GM19240 (cell line): ENCODE measurements around the gene H6PD.

ENCODE experiments used
- DNase-seq: peaks from one replicate; pipeline ENCODE4 v3.0.0; 2011; ENCODE audit warnings: low spot score; ENCODE audit not compliant: insufficient read length

H6PD gene

DNA sequence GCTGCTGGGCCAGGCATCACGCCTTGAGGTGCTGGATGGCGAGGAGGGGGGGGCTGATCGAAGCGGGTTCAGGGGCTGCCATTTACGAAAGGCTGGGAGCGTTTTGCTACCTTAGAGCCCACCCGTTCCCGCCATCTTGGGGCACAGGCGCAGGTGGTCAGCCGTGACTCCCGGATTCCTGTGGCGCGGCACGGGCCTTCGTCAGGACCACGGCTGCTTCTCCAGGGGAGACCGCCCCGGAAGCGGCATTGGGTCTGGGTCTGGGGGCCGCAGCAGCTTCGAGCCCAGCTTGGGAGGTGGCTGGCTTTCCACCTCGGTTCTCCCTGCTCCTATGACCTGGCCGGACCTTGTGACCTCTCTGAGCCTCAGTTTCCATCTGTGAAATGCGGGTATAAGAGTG is 81.9 kb downstream of the H6PD start:
- no peak for DNase-seq

DNA sequence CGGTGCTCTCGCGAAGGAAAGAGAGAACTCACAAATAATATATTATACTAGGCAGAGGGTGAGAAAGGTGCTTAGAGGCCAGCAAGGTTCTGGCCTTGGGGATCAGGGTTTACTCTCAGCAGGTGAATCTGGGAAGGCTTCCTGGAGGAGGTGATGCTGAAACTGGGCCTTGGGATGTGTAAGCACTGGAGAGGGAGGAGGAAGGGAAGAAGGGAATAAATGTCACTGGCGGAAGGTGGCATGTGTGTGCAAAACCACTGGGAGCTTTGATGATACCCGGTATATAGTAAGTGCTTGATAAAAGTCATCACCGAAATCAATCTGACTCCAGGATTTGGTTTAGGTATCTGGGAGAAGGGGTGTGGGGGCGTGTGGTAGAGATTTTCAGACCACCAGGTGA is 82.5 kb downstream of the H6PD start:
- no peak for DNase-seq

DNA sequence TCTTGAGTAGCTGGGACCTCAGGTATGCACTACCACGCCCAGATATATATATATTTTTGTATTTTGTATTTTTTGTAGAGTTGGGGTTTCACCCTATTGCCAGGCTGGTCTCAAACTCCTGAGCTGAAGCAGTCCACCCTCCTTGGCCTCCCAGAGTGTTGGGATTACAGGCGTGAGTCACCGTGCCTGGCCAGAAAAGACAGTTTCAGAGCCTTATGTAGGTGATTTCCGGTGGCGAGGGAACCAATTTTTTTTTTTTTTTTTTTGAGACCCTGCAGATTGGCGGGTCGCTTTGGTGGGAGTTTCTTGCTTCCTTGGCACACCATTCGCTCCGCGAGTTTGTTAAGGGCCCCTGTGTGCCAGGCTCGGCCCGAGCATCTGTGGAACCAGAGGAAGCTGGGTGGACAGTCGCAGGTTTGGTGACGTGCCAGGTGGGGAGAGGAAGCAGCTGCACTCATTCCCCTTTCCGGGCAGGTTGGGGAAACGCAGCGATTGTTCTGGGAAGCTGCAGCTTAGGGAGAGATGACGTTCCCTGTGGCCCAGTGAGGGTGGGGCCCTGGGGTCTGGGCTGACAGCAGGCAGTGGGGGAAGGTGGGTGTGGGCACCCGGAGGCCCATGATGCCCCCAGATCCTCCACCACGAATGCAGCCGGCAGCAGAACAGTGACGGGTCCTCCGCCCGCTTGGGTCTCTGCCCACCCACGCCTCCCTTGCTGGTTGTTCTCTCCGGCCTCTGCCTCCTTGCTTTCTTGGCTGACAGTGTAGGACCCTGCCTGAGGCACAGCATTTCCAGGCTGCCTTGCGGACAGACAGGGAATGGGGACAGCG is 83.2 kb downstream of the H6PD start:
- DNase-seq = peak; percentile 23

DNA sequence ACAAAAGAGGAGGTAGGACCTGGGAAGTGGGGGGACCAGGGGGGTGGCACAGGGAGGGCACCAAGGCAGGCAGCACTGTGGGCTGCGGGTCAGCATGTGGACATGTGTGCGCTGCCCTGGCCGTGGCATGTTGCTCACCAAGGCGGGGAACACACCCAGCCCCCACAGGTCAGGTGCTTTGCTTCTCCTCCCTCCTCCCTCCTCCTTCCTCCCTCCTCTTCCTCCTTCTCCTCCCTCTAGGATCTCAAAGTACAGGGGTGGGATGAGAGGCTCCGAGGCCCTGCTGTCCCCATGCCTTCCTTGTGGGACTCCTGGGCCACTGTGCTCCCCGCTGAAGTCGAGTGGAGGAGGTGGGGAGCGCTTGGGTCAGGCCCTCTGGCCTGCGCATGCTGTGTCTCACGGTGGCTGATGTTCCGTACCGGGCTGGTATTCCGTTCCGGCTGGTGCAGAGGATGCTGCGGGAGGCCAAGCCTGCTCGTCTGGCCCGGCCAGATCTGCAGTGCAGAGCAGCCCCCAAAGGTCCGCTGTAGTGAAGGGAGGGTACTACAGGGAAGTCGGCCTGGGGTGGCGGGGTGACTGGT is 84.7 kb downstream of the H6PD start:
- DNase-seq = no peak

DNA sequence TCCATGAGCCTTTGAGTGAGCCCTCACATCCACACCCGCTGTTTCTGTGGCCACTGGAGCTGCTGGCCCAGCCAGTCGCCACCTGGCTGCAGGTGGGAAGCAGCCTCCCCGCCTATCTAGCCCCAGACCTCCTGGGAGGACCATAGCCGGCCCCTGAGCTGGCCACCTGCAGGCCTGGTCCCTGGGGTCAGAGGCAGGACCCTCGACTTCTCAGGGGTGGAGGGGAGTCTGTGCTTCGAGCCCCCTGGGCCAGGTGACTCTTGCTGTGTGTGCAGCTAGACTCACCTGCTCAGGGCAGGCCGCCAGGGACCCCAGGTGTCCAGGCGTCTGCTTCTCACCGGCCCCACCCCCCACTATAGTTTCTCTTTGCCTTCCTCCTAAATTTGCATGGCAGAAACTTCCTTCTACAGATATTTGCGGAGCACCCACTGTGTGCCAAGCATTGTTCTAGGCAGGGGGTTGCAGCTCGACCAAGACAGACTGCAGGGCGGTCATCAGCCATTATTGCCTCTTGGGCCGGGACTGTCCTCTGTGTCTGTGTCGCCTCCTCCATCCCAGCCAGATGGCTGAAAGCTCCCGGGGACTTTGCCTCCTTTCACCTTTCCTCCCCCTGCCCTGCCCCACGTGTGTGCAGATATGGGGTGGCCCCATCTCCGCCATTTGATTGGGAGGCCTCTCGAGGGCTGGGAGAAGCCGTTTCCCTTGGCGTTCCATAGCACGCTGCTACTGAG is 85.4 kb downstream of the H6PD start:
- DNase-seq = no peak
